NCI-H345 (cell line): ENCODE data around the gene PLD2.
"Not testable (repeated sequence)": the region's sequence is repeated elsewhere in the genome, so short reads cannot be mapped to it uniquely, and the experiment has no call there.

Source experiments
- DNase-seq: peaks from one replicate; lab custom pipeline; 2025; lab: John Stamatoyannopoulos, UW

Gene PLD2

DNA sequence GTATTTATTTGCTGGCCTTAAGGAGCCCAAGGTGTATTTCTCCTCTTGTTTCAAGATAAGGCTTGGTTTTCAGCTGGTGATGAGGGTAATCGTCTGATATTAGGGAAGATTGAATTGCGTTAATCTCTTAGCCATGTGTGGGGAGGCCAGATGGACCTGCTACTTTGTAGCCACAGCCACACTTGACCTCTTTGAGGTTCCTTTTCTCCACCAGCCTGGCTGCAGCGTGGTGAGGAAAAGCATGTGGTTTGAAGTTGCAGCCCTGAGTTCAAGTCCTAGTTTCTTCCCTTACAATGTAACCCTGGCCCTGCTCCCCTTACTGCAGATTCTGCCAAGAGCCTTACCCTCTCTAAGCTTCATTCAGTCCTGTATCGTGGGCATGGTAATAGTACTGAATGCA, 29.3 kb downstream of the PLD2 start:
- DNase-seq = no peak

DNA sequence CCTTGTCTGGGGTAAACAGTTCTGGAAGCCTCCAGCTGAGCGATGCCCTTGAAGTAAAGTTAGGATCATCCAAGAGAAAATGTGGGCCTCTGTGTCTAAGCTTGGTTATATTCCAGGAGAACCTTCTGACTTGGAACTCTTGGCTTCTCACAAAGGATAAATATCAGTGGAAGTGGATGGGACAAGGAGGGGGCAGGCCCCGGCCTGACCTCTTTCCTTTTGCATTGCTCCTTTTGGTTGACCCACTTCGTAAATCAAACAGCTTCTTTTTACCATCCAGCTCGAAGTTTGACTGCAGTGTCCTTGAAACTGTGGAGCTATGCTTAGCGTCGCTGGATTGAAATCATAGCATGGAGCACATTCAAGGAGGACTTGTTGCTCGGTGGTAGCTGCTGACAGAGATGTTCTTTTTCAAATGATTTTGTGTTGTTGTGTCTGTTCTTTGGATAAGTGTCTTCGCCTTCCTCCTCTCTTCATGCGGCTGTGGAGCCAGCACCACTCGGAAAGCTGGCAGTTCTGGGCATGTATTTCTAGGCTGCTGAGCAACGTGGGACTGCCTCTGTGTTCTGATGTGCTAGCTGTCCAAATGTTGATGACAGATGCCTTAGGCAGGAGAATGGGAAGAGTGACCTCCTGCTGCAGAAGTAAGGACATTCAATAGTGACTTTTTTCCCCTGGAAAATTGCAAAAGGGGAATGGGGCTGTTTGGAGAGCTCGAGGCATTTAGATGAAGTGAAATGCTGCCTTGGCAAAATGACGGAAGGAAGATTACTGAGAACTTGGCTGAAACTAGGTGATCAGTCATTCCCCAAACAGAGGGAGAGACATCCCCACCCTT, 30.7 kb downstream of the PLD2 start:
- DNase-seq = no peak

DNA sequence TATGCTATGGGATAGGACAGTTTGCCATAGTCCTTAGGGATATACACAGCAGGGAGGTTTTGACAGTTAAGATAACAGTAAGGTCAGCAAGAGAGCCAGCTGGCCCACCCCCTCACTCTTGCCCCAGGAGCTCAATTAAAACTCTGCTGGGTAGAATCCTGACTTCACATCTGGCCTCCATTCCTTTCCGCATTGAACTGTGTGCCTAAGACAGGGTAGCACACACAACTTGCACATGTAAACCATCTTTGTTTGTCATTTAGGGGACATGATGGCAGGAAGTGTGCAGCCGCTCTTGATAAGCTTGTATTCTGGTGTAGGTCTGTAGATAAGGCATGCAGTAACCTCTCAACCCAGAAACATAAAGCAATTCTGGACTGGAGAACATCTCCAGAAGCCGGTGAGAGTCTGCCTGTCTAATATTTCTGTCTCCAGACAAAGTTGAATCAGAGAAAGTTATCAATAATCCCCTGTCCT, 31.4 kb downstream of the PLD2 start:
- DNase-seq = no peak

DNA sequence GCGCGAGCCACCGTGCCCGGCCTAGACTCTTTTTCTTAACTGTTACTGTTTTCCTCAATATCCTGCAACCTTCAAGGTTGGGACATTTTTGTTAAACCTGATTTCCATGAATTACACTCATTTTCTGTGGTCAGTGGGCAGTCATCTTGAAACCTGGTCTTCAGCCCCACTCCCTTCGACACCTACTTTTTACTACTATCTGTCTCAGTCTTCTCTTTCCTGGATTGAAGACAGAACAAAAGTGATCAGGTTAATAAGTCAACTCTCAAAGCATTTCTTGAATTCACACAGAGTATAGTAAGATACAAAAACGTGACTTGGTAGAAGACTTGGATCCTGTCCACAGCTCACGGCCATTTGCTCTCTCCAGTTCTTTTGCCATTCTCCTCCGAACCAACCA, 32.3 kb downstream of the PLD2 start:
- no peak for DNase-seq

DNA sequence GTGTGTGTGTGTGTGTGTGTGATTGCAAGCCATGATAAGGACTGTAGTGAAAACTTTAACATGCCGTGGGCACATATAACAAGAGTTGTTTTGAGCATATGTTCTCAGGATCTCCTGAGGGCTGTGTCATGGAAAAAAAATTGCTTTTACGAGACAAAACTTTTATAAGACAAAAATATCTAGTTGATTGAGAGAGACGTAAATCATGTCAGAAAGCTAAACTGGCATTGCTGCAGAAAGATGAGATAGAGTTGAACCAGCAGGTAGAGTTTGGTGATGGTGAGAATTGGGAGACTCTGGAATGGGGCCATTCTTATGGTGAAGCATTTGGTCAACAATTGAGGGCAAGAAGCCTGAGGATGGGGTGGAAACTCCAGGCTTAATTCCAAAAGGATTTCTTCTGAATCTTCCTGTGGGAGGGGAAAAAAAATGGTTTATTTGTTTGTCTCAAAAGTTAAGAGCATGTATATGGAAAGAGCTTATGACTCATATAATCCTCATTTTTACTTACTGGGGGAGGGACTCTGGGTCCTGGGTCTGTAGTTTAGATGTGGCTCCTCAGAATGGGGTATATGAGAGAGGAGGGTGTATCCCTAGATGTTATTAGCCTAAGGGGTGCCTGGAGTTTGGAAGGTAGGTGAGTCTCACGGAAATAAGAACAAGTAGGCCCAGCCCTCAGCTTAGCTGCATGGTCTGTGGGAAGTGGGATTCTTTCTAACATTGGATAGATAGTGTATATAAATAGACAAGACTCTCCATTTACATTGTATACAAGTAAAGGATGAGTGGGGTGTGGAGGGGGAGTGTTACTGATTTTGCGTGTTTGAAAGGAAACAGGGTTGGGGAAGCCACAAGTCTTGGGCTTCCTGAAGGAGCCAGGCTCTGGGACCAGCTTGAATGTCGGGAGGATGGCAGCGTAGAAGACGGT, 33.3 kb downstream of the PLD2 start:
- DNase-seq = no peak

DNA sequence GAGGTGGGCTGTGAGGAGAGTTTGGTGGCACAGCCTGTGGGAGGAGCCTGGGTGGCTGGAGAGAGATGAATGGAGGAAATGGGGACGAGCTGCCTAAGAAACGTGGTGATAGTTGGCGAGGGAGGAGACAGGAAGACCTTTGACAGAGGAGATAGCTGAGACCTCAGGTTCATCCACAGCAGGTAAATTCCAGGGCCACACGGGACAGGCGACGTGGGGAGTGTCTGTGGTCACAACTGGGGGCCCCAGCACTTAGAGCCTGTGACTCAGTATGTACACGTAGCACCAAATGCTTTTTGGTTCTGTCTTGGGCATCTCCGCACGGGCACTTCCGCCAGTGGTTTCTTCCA, 33.9 kb downstream of the PLD2 start:
- DNase-seq = no peak

DNA sequence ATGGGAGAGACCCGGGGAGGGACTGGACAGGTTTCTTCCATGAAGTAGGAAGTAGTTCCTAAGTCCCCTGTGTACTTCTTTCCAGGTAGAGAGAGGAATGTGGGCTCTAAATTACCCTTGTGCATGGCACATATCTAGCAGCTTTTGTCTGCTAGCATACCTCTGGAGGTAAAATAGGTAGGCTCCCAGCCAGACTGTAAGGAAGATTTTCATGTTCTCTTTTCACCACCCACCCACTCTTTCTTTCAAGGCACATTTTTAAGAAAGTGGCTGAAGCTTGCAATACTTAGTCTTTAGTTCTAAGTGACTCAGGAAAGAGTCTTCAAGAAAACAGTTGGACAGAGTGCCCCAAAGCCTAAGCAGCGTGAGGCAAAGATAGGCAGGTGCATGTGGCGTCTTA, 35.4 kb downstream of the PLD2 start:
- DNase-seq = no peak

DNA sequence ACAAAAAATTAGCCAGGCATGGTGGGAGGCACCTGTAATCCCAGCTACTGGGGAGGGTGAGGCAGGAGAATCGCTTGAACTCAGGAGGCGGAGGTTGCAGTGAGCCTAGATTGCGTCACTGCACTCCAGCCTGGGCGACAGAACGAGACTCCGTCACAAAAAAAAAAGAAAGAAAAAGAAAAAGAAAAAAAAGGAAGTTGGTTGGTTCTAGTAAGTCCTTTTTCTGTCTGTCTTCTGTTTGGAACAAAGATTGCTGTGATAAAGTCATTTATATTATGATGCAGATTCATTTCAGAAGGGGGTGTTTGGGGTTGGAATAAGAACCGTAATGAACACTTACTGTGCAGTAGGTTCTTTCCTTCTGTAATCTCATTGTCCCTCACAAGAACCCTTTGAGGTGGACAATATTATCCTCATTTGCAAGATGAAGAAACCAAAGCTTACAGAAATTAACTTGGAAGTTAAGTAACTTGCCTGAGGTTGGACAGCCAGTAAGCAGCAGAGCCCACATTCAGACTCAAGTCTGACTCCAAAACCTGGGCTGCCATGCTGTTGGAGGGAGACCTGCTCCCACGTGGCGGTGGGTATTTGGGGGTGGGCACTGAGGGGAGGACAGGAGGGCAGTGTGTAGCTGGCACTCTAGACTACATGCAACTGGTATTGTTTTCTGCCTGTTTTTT, 36.5 kb downstream of the PLD2 start:
- DNase-seq = no peak

DNA sequence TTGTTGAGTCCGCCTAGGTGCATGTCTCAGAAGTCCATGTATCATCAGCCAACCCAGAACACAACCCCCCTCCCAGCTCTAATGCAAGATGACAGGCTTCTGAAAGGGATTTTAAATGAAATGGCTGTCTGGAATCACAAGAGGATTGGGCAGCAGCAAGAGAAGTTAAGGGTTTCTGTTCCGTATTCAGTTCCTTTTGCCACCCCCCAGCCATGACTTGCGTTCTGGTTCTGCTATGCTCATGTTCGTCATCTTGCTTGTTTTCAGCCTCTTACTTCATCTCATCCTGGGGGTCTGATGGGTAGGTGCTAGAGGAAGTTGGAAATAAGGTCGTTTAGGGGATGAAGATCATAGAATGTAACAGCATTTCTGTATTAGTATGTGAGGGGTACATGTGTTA, 38.2 kb downstream of the PLD2 start:
- no peak for DNase-seq

DNA sequence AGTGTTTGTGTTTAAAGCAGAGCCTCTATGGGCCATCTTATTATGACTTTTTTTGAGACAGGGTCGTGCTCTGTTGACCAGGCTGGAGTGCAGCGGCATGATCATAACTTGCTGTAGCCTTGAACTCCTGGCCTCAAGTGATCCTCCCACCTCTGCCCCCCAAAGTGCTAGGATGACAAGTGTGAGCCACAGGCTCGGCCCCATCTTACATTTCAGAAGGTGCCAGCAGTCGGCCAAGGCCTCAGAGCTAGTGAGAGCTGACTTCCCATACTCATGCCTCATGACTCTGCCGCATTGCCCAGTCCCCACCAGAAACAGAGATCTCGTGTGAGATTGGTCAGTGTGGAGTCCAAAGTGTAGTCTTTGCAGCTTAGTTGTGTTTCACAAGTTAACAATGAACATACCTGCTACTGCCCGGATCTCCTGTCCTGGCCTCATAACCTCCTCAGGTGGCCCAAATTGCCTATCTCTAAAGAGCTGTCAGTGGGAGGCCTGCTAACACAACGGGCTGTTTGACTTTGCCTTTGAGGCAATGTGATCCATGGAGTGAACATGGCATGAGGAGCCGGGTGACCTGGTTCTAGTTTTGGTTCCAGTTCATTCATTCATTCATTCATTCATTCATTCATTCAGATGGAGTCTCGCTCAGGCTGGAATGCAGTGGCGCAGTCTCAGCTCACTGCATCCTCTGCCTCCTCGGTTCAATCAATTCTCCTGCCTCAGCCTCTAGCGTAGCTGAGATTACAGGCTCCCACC, 39.9 kb downstream of the PLD2 start:
- no peak for DNase-seq

DNA sequence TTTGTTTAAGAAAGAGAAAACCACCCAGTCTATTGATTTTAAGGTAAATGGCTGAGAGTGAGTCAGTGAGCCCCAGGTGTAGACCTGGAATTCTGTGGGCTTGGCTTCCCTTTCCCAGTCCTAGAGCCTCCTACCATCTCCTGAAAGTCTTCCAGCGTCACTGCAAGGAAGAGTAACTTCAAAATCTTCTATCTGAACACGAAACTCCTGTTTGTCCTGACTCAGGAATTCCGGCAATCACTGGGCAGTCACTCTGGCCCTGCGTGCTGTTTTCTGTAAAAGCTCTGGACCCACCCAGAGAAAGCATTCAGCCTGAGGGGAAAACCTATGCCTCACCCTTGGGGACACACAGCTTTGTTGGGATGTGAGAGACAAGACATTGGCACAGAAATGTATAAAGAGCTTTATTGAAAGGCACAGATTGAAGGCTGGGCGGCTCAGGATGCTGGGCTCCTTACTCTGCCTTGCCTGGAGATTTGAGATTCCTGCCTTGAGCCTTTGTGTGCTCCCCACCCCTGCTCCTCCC, 42.1 kb downstream of the PLD2 start:
- DNase-seq = no peak

DNA sequence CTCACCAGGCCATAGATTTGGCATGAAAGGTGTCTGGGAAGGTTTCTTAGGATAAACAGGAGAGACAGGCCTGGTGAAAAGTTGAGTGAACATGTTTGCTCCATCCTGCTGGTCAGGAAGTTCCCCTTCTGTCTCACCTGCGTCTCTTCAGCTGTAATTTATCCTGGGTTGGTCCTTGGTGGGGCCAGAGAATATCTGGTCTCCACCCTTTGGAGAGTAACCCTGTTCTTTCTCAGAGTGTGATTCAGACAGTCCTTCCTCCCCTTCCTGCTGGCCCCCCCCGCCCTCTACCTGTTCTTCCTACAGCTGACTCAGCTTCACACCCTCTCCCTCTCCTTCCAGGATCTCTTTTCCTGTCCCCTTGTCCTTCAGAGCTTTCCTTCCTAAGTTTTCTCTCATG, 43.3 kb downstream of the PLD2 start:
- no peak for DNase-seq

DNA sequence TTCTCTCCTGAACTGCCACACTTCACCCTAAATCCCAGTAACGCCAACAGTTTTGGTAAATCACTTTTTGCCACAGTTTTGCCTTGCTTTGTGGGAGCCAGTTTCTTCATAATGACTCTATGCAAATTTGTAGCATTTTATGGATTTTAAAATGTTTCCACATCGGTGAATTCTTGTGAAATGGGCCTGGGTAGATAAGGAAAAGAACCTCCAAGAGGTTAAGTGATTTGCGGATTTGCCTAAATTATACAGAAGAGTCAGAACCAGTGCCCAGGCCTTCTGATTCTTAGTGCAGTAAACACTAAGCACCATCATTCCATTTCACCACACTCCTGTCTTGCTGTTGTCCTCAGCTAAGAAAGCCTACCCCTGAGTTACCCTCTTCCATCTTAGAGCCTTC, 44.1 kb downstream of the PLD2 start:
- DNase-seq = no peak

DNA sequence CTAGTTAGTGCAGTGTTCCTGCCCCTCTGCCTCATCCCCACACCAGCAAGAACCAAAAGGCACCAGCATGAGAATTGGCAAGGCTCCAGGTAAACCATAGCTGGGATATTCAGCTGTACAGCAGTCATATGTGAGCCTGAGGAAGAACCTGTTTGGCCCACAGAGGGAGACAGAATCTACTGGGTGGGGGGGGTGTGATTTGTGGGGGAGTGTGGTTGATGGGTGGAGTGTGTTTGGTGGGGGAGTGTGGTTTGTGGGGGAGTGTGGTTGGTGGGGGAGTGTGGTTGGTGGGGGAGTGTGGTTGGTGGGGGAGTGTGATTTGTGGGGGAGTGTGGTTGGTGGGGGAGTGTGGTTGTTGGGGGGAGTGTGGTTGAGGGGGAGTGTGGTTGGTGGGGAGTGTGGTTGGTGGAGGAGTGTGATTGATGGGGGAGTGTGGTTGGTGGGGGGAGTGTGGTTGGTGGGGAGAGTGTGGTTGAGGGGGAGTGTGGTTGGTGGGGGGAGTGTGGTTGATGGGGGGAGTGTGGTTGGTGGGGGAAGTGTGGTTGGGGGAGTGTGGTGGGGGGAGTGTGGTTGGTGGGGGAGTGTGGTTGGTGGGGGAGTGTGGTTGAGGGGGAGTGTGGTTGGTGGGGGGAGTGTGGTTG, 45.7 kb downstream of the PLD2 start:
- DNase-seq = peak; percentile 33

DNA sequence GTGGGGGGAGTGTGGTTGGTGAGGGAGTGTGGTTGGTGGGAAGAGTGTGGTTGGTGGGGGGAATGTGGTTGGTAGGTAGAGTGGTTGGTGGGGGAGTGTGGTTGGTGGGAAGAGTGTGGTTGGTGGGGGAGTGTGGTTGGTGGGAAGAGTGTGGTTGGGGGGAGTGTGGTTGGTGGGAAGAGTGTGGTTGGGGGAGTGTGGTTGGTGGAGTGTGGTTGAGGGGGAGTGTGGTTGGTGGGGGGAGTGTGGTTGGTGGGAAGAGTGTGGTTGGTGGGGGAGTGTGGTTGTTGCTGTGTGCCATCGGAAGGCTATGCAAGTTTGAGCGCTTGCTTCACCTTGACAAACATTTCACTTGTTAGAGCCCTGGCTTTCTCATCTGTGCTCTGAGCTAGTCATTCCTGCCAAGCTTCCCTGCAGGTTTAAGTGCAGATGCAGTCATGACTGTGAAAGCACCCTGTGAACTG, 46.3 kb downstream of the PLD2 start:
- peak; percentile 17 for DNase-seq

DNA sequence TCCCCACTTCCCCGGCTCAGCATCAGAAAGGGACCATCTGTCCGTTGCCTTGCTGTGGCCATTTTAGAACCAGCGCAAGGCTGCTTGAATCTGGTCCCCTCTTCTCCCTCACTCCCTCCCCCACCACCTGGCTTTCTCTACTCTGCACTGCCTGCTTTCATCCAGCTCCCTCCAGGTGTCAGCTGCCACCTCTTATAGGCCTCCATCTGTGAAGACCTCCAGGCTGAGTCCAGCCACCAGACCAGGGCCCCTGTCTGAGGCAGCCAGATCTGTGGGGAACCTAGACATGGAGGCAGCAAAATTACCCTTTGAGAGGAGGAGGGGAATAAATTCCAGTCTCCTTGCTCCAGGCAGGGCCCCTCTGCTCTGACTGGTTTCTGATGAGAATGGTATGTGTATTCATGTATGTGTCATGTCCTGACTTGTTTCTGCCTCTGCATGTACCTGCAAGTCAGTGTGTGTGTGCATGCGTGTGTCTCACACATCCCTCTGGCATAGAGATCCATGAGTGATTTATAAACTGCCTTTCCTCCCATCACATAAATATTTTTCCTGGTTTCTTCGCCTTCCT, 47.2 kb downstream of the PLD2 start:
- peak; percentile 33 for DNase-seq

DNA sequence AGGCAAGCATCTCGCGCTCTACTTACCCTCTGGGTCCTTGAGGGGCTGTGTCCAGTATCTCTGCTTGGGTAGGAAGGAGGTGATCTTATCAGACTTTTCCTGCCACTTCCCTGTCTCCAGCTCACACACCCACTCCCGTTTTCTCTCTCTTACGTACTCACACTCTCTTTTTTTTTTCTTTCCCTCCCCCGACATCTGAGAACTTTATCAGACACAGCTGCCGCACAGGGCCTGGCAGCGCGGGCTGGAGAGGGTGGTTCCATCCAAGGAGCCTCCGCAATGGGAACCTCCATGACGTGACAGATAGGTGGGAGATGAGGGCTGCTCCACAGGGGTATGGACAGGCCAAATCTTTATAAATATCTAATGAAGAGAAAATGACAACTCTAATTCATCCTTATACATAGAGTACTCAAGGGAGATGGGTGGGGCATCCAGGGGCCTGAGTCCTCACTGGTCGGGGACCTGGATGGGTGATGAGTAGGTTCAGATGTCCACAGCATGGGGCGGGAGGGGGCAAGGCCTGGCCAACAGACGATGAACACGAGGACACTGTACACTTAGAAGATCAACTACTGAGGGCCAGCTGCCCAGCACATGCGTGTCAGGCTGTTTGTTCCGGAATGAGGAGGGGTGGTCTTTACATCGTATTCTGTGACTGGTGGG, 49.5 kb downstream of the PLD2 start:
- DNase-seq = no peak

DNA sequence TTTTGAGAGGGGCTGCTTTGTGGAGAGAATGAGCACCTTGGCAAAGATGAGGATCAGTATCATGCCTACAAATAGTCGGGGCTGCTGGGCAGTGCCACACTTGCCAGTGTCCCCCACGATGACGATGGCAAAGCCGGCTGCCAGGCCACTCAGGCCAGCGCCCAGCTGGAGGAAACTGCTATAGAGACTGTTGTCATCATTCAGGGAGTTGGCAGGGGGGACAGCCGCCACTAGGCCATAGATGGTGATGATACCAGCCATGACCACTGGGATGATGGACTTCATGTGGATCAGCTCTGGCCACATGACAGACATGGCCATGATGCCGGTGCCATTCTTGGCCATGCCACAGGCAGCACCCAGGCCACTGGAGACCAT, 50.0 kb downstream of the PLD2 start:
- no peak for DNase-seq

DNA sequence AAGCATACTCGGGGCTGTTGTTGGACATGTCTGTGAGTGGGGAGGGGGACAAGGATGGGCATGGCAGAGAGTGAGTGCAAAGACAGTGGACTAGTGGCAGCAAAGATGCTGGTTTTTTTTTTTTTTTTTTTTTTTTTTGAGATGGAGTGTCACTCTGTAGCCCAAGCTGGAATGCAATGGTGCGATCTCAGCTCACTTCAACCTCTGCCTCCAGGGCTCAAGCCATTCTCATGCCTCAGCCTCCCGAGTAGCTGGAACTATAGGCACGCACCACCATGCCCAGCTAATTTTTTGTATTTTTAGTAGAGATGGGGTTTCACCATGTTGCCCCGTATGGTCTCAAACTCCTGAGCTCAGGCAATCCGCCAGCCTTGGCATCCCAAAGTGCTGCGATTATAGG, 50.4 kb downstream of the PLD2 start:
- not testable (repeated sequence) for DNase-seq
